Uterus (tissue), 4 donors: ENCODE results near the gene LNP1. TPM values are rescaled to one million over a fixed set of nuclear protein-coding genes. Genes with fewer than 3 reads are reported as not detected.

Source experiments
- DNase-seq, 2 donors: peaks; one replicate each; pipeline ENCODE4 v3.0.0-alpha.2; 2019 to 2020
- H3K27ac ChIP-seq, 2 donors: fragments of 200-600 bp; sonication (generic); 1 replicate in 1 of 2; 2 replicates in 1 of 2; pipeline ENCODE4 v1.5.1; 2016 to 2018
- H3K27me3 ChIP-seq, 2 donors: fragments of 200-600 bp; sonication (generic); one replicate each; pipeline ENCODE4 v1.5.1; 2018 to 2019; ENCODE audit warnings: control low read depth in 1 of 2
- H3K36me3 ChIP-seq, 2 donors: fragments of 200-600 bp; sonication (generic); one replicate each; pipeline ENCODE4 v1.5.1; 2019; ENCODE audit warnings: control low read depth in 1 of 2
- H3K4me1 ChIP-seq, 2 donors: fragments of 200-600 bp; sonication (generic); one replicate each; pipeline ENCODE4 v1.5.1; 2018 to 2019; ENCODE audit warnings: control low read depth in 1 of 2
- H3K4me3 ChIP-seq, 2 donors: fragments of 200-600 bp; sonication (generic); 1 replicate in 1 of 2; 2 replicates in 1 of 2; pipeline ENCODE4 v1.5.1; 2018 to 2019; ENCODE audit warnings: mild to moderate bottlenecking in 1 of 2
- H3K9me3 ChIP-seq, 2 donors: fragments of 200-600 bp; sonication (generic); one replicate each; pipeline ENCODE4 v1.5.1; 2019; ENCODE audit warnings: control low read depth in 1 of 2
- CTCF ChIP-seq, 4 experiments: fragments of 200-600 bp in 2 of 4; fragments of 450-650 bp in 2 of 4; sonication (generic) in 2 of 4; IDR thresholded peaks; one replicate each; pipeline ENCODE4 v1.5.1; 2016 to 2019; ENCODE audit warnings: antibody characterized with exemption in 4 of 4, mild to moderate bottlenecking in 2 of 4, moderate library complexity in 1 of 4
- POLR2A ChIP-seq, 2 donors: fragments of 450-650 bp; IDR thresholded peaks; one replicate each; pipeline ENCODE4 v1.6.1; 2016; ENCODE audit warnings: antibody characterized with exemption in 2 of 2, mild to moderate bottlenecking in 1 of 2, moderate library complexity in 1 of 2
- intact Hi-C: fragments of 100-400 bp; cut with DNase I; formaldehyde crosslinking; loops from one replicate; pipeline ENCODE4 v1.15.1; 2023; ENCODE audit warnings: low total_unique reads
- total RNA-seq, 4 donors: library from RNA; depleted of rRNA in 3 of 4; stranded (reverse); fragments of >200 nt in 3 of 4; gene quantifications; one replicate each; pipeline versions ENCODE4 v1.1.0 to v1.2.4, GENCODE V29; 2014 to 2023
- donor health status: DM: yes; HTN: yes; CAD: no.

Gene LNP1
- total RNA-seq, 4 donors from 2014 or later, result 1.3 to 12.9 (median 4.4) TPM; not detected in 1

GRCh38 chr3:100386437-100387074, 14.8 kb upstream of the LNP1 start:
- H3K36me3 ChIP-seq, result no peaks in the 10 kb centered on the region
- no peaks in the 10 kb centered on the region for H3K4me1 ChIP-seq
- no peaks in the 10 kb centered on the region for H3K27me3 ChIP-seq
- no peak overlapping the region for H3K27ac ChIP-seq
- H3K4me3 ChIP-seq, result no peak overlapping the region
- no peaks in the 10 kb centered on the region for H3K9me3 ChIP-seq
- intact Hi-C loops, result no loop called here
- DNase-seq, result no peak
- TF ChIP-seq POLR2A (IDR thresholded peaks at IDR 0.05), result no peak
- no peak for TF ChIP-seq CTCF (IDR thresholded peaks at IDR 0.05)

- Histone ChIP-seq H3K4me1 (no peaks in the 10 kb centered on the region), H3K4me3 (no peak overlapping the region), H3K9me3 (no peaks in the 10 kb centered on the region), H3K36me3 (no peaks in the 10 kb centered on the region), H3K27me3 (no peaks in the 10 kb centered on the region), H3K27ac (no peak overlapping the region)
- intact Hi-C loops, result no loop called here
- no peak for DNase-seq
- TF ChIP-seq CTCF (IDR thresholded peaks at IDR 0.05) (no peak), POLR2A (IDR thresholded peaks at IDR 0.05) (no peak)
Measured at GRCh38 chr3:100389025-100389424, 12.3 kb upstream of the LNP1 start.

- Histone ChIP-seq H3K36me3 (no peaks in the 10 kb centered on the region), H3K9me3 (no peaks in the 10 kb centered on the region), H3K4me1 (peaks cover 0 to 3% of the 10 kb centered on the region in 2 donors), H3K27me3 (no peaks in the 10 kb centered on the region), H3K27ac (no peak overlapping the region), H3K4me3 (no peak overlapping the region)
- intact Hi-C loops, result no loop called here
- TF ChIP-seq POLR2A (IDR thresholded peaks at IDR 0.05), result no peak
- no peak for TF ChIP-seq CTCF (IDR thresholded peaks at IDR 0.05)
- no peak for DNase-seq
Measured at GRCh38 chr3:100395679-100396431, 5.5 kb upstream of the LNP1 start.

- no peak for DNase-seq
- intact Hi-C loops, result no loop called here
Measured at GRCh38 chr3:100396967-100397366, 4.4 kb upstream of the LNP1 start.

More at GRCh38 chr3:100396967-100397366, 4.4 kb upstream of the LNP1 start:
- H3K4me1 ChIP-seq, result peaks cover 0 to 3% of the 10 kb centered on the region in 2 donors
- H3K9me3 ChIP-seq, result no peaks in the 10 kb centered on the region
- TF ChIP-seq POLR2A (IDR thresholded peaks at IDR 0.05) (no peak), CTCF (IDR thresholded peaks at IDR 0.05) (no peak)
- no peak overlapping the region for H3K4me3 ChIP-seq
- no peaks in the 10 kb centered on the region for H3K36me3 ChIP-seq
- no peak overlapping the region for H3K27ac ChIP-seq
- no peaks in the 10 kb centered on the region for H3K27me3 ChIP-seq
